Hepatocyte (in vitro differentiated cells): ENCODE results near the gene ARHGAP22. TPM values are rescaled to one million over a fixed set of nuclear protein-coding genes. Genes with fewer than 3 reads are reported as not detected.

Source experiments
- DNase-seq: peaks from one replicate; pipeline ENCODE4 v3.0.0-alpha.2; 2016; ENCODE audit warnings: low spot score
- H2AFZ ChIP-seq: fragments of 200-600 bp; sonication (generic); 2 replicates; pipeline ENCODE4 v1.6.0; 2016; ENCODE audit warnings: antibody characterized with exemption, mild to moderate bottlenecking
- H3K27ac ChIP-seq: fragments of 200-600 bp; sonication (generic); 2 replicates; pipeline ENCODE4 v1.5.1; 2016; ENCODE audit warnings: mild to moderate bottlenecking
- H3K27me3 ChIP-seq: fragments of 200-600 bp; sonication (generic); 2 replicates; pipeline ENCODE4 v1.6.1; 2016
- H3K36me3 ChIP-seq: fragments of 200-600 bp; sonication (generic); replicated peaks from 2 replicates; pipeline ENCODE4 v1.5.1; 2016; ENCODE audit warnings: low read depth; ENCODE audit not compliant: insufficient read depth
- H3K4me1 ChIP-seq: fragments of 200-600 bp; sonication (generic); 2 replicates; pipeline ENCODE4 v1.5.1; 2016; ENCODE audit warnings: mild to moderate bottlenecking, moderate library complexity; ENCODE audit not compliant: insufficient read depth
- H3K4me2 ChIP-seq: fragments of 200-600 bp; sonication (generic); 2 replicates; pipeline ENCODE4 v1.6.0; 2016
- H3K4me3 ChIP-seq: fragments of 200-600 bp; sonication (generic); 2 replicates; pipeline ENCODE4 v1.5.1; 2016; ENCODE audit warnings: mild to moderate bottlenecking
- H3K79me2 ChIP-seq: fragments of 200-600 bp; sonication (generic); 2 replicates; pipeline ENCODE4 v1.6.0; 2017; ENCODE audit warnings: mild to moderate bottlenecking
- H3K9me2 ChIP-seq: fragments of 200-600 bp; sonication (generic); replicated peaks from 2 replicates; pipeline ENCODE4 v1.6.0; 2017; ENCODE audit warnings: mild to moderate bottlenecking; ENCODE audit not compliant: insufficient read depth
- H3K9me3 ChIP-seq: fragments of 200-600 bp; sonication (generic); 2 replicates; pipeline ENCODE4 v1.5.1; 2016; ENCODE audit warnings: low read depth, mild to moderate bottlenecking
- H4K20me1 ChIP-seq: fragments of 200-600 bp; sonication (generic); 2 replicates; pipeline ENCODE4 v1.6.0; 2016; ENCODE audit warnings: mild to moderate bottlenecking; ENCODE audit not compliant: insufficient read depth, poor library complexity, severe bottlenecking
- CTCF ChIP-seq: fragments of 200-600 bp; sonication (generic); IDR thresholded peaks from 2 replicates; pipeline ENCODE4 v1.5.1; 2016; ENCODE audit warnings: antibody characterized with exemption, mild to moderate bottlenecking; ENCODE audit not compliant: poor library complexity
- EZH2 ChIP-seq: fragments of 200-600 bp; sonication (generic); IDR thresholded peaks from 2 replicates; pipeline ENCODE4 v1.6.1; 2016; ENCODE audit warnings: antibody characterized with exemption, mild to moderate bottlenecking, borderline replicate concordance
- EZH2phosphoT487 ChIP-seq: fragments of 200-600 bp; sonication (generic); IDR thresholded peaks from one replicate; pipeline ENCODE4 v1.6.1; 2018; ENCODE audit warnings: antibody characterized with exemption, mild to moderate bottlenecking, low read depth, moderate library complexity; ENCODE audit not compliant: unreplicated experiment, severe bottlenecking
- WGBS: methylation state at CpG from one replicate; pipeline ENCODE4 v1.1.6; 2016; ENCODE audit warnings: low lambda C conversion rate; ENCODE audit errors: missing lambda C conversion rate; 5-methylcytosine and 5-hydroxymethylcytosine counted together
- polyA plus RNA-seq: library from polyadenylated mRNA; unstranded; fragments of >200 nt; fragmentation: Nextera tagmentation; extraction: Ambion mirVana; gene quantifications from 2 replicates; pipeline ENCODE4 v1.2.1, GENCODE V29; 2016
- total RNA-seq: library from RNA; depleted of rRNA; stranded (reverse); fragments of >200 nt; gene quantifications from 2 replicates; pipeline ENCODE4 v1.2.3, GENCODE V29; 2014

The ARHGAP22 gene
- total and polyA plus RNA-seq, 2 experiments from 2014 or later, result 1.7 to 1.8 TPM

- H3K9me3 ChIP-seq, result no peaks in the 10 kb centered on the region
- no peaks in the 10 kb centered on the region for H4K20me1 ChIP-seq
- H3K9me2 ChIP-seq, result no peaks in the 10 kb centered on the region
- no peaks in the 10 kb centered on the region for H3K27me3 ChIP-seq
- H3K4me3 ChIP-seq, result no peak overlapping the region
- DNase-seq, result no peak
- no peak for TF ChIP-seq EZH2
- H2AFZ ChIP-seq, result no peak overlapping the region
- H3K4me2 ChIP-seq, result no peak overlapping the region
- H3K36me3 ChIP-seq, result no peaks in the 10 kb centered on the region
- WGBS, result 88% methylated on average over 5 of the region's 5 CpGs
- H3K4me1 ChIP-seq, result no peaks in the 10 kb centered on the region
- no peak overlapping the region for H3K27ac ChIP-seq
- H3K79me2 ChIP-seq, result no peaks in the 10 kb centered on the region
Measured at GRCh38 chr10:48531486-48531885, 73.4 kb downstream of the ARHGAP22 start.

GRCh38 chr10:48529331-48529730, 75.5 kb downstream of the ARHGAP22 start:
- no peaks in the 10 kb centered on the region for H3K79me2 ChIP-seq

GRCh38 chr10:48527756-48528155, 77.1 kb downstream of the ARHGAP22 start:
- Histone ChIP-seq H3K79me2 (no peaks in the 10 kb centered on the region), H3K27ac (no peak overlapping the region), H3K4me2 (no peak overlapping the region)

More at GRCh38 chr10:48529331-48529730, 75.5 kb downstream of the ARHGAP22 start:
- H4K20me1 ChIP-seq, result no peaks in the 10 kb centered on the region
- no peaks in the 10 kb centered on the region for H3K9me2 ChIP-seq
- TF ChIP-seq CTCF (no peak), EZH2 (no peak), EZH2phosphoT487 (no peak)
- no peak overlapping the region for H3K4me3 ChIP-seq
- H3K36me3 ChIP-seq, result no peaks in the 10 kb centered on the region
- H3K4me2 ChIP-seq, result no peak overlapping the region
- no peak for DNase-seq
- no peaks in the 10 kb centered on the region for H3K9me3 ChIP-seq
- WGBS, result 92% methylated on average over 2 of the region's 2 CpGs
- H3K27me3 ChIP-seq, result peaks cover 8% of the 10 kb centered on the region
- no peak overlapping the region for H3K27ac ChIP-seq
- H2AFZ ChIP-seq, result no peak overlapping the region
- H3K4me1 ChIP-seq, result no peaks in the 10 kb centered on the region

More at GRCh38 chr10:48527756-48528155, 77.1 kb downstream of the ARHGAP22 start:
- no peak overlapping the region for H3K4me3 ChIP-seq
- DNase-seq, result no peak
- 100% methylated on average over 1 of the region's 1 CpG for WGBS
- no peaks in the 10 kb centered on the region for H3K4me1 ChIP-seq
- TF ChIP-seq EZH2 (no peak), CTCF (no peak), EZH2phosphoT487 (no peak)
- H4K20me1 ChIP-seq, result no peaks in the 10 kb centered on the region
- H3K9me3 ChIP-seq, result no peaks in the 10 kb centered on the region
- H3K27me3 ChIP-seq, result peaks cover 12% of the 10 kb centered on the region
- no peaks in the 10 kb centered on the region for H3K9me2 ChIP-seq
- H2AFZ ChIP-seq, result no peak overlapping the region
- no peaks in the 10 kb centered on the region for H3K36me3 ChIP-seq
